ENCODE results near the gene NHERF2. TPM values are rescaled to one million over a fixed set of nuclear protein-coding genes. Genes with fewer than 3 reads are reported as not detected.
"Not testable (repeated sequence)": the region's sequence is repeated elsewhere in the genome, so short reads cannot be mapped to it uniquely, and the experiment has no call there.

Gene NHERF2
- polyA plus RNA-seq, 1 donor from 2014 or later: not detected

GRCh38 chr16:2025251-2025650 lies 1.5 kb upstream of the NHERF2 start:
- Mint-ChIP-seq H3K4me1 (peaks cover 0 to 12% (median 5%) of the 10 kb centered on the region in 3 donors), H3K27ac (peak overlapping the region in 1 of 3 donors; percentile 53), H3K4me3 (peak overlapping the region in 1 of 4 donors; percentile 28), H3K9me3 (peaks cover 0 to 1% (median 0%) of the 10 kb centered on the region in 3 donors), H3K27me3 (peaks cover 20% of the 10 kb centered on the region), H3K36me3 (no peaks in the 10 kb centered on the region)

- Mint-ChIP-seq H3K4me1 (peaks cover 0 to 9% (median 5%) of the 10 kb centered on the region in 3 donors), H3K27me3 (peaks cover 13% of the 10 kb centered on the region), H3K27ac (no peak overlapping the region)
Observed at GRCh38 chr16:2025878-2026460, 733 bp upstream of the NHERF2 start.

GRCh38 chr16:2027024-2028010 lies 615 bp downstream of the NHERF2 start:
- H3K27me3 Mint-ChIP-seq: peaks cover 8% of the 10 kb centered on the region
- H3K36me3 Mint-ChIP-seq: no peaks in the 10 kb centered on the region
- H3K9me3 Mint-ChIP-seq: peaks cover 0 to 1% (median 0%) of the 10 kb centered on the region in 3 donors
- H3K4me3 Mint-ChIP-seq: peak overlapping the region; percentile 62 to 88 (median 81)
- peaks cover 0 to 9% (median 5%) of the 10 kb centered on the region in 3 donors for H3K4me1 Mint-ChIP-seq
- peak overlapping the region in 1 of 3 donors; percentile 2 for H3K27ac Mint-ChIP-seq

More at GRCh38 chr16:2025878-2026460, 733 bp upstream of the NHERF2 start:
- Mint-ChIP-seq H3K36me3 (no peaks in the 10 kb centered on the region), H3K9me3 (peaks cover 0 to 1% (median 0%) of the 10 kb centered on the region in 3 donors), H3K4me3 (peak overlapping the region in 2 of 4 donors; percentile 74 to 87)

- Mint-ChIP-seq H3K9me3 (no peaks in the 10 kb centered on the region), H3K4me3 (peak overlapping the region in 2 of 4 donors; percentile 62 to 84), H3K36me3 (no peaks in the 10 kb centered on the region), H3K4me1 (peaks cover 0 to 6% (median 5%) of the 10 kb centered on the region in 3 donors), H3K27ac (no peak overlapping the region), H3K27me3 (peaks cover 6% of the 10 kb centered on the region)
Observed at GRCh38 chr16:2028146-2028545, 1.4 kb downstream of the NHERF2 start.

GRCh38 chr16:2028620-2029220 lies 2.0 kb downstream of the NHERF2 start:
- Mint-ChIP-seq H3K36me3 (no peaks in the 10 kb centered on the region), H3K27me3 (peaks cover 6% of the 10 kb centered on the region), H3K27ac (no peak overlapping the region), H3K4me1 (peaks cover 0 to 6% (median 3%) of the 10 kb centered on the region in 3 donors), H3K9me3 (no peaks in the 10 kb centered on the region), H3K4me3 (peak overlapping the region in 1 of 4 donors; percentile 62)

GRCh38 chr16:2029350-2029749 lies 2.6 kb downstream of the NHERF2 start:
- Mint-ChIP-seq H3K27me3 (peaks cover 6% of the 10 kb centered on the region), H3K27ac (no peak overlapping the region), H3K4me1 (peaks cover 0 to 4% (median 2%) of the 10 kb centered on the region in 3 donors), H3K9me3 (no peaks in the 10 kb centered on the region), H3K36me3 (no peaks in the 10 kb centered on the region), H3K4me3 (no peak overlapping the region)

- Mint-ChIP-seq H3K27ac (no peak overlapping the region), H3K36me3 (no peaks in the 10 kb centered on the region), H3K4me1 (peaks cover 0 to 4% (median 1%) of the 10 kb centered on the region in 3 donors), H3K9me3 (no peaks in the 10 kb centered on the region), H3K27me3 (peaks cover 8% of the 10 kb centered on the region), H3K4me3 (peak overlapping the region in 1 of 4 donors; percentile 43)
Observed at GRCh38 chr16:2030036-2030435, 3.3 kb downstream of the NHERF2 start.

- Mint-ChIP-seq H3K4me1 (peaks cover 0 to 4% (median 1%) of the 10 kb centered on the region in 3 donors), H3K9me3 (no peaks in the 10 kb centered on the region), H3K36me3 (no peaks in the 10 kb centered on the region), H3K27me3 (peaks cover 8% of the 10 kb centered on the region), H3K4me3 (no peak overlapping the region), H3K27ac (no peak overlapping the region)
Observed at GRCh38 chr16:2031081-2031577, 4.4 kb downstream of the NHERF2 start.

- H3K36me3 Mint-ChIP-seq: no peaks in the 10 kb centered on the region
- no peak overlapping the region for H3K4me3 Mint-ChIP-seq
- no peaks in the 10 kb centered on the region for H3K9me3 Mint-ChIP-seq
- no peak overlapping the region for H3K27ac Mint-ChIP-seq
- peaks cover 7% of the 10 kb centered on the region for H3K27me3 Mint-ChIP-seq
- H3K4me1 Mint-ChIP-seq: peaks cover 0 to 3% (median 0%) of the 10 kb centered on the region in 3 donors
Observed at GRCh38 chr16:2032285-2033056, 5.8 kb downstream of the NHERF2 start.

- Mint-ChIP-seq H3K36me3 (no peaks in the 10 kb centered on the region), H3K27me3 (peaks cover 4% of the 10 kb centered on the region), H3K9me3 (no peaks in the 10 kb centered on the region), H3K4me3 (no peak overlapping the region), H3K27ac (no peak overlapping the region), H3K4me1 (no peaks in the 10 kb centered on the region)
Observed at GRCh38 chr16:2033057-2033908, 6.6 kb downstream of the NHERF2 start.

GRCh38 chr16:2033909-2034695 lies 7.4 kb downstream of the NHERF2 start:
- H3K27me3 Mint-ChIP-seq, H3K4me3 Mint-ChIP-seq: not testable (repeated sequence)

GRCh38 chr16:2034696-2035430 lies 8.2 kb downstream of the NHERF2 start:
- Mint-ChIP-seq H3K27me3 (peaks cover 2% of the 10 kb centered on the region), H3K4me1 (no peaks in the 10 kb centered on the region), H3K27ac (no peak overlapping the region), H3K9me3 (no peaks in the 10 kb centered on the region), H3K4me3 (peak overlapping the region in 1 of 4 donors; percentile 63), H3K36me3 (no peaks in the 10 kb centered on the region)

More at GRCh38 chr16:2033909-2034695, 7.4 kb downstream of the NHERF2 start:
- not testable (repeated sequence) for H3K9me3 Mint-ChIP-seq, H3K36me3 Mint-ChIP-seq, H3K4me1 Mint-ChIP-seq, H3K27ac Mint-ChIP-seq

Measured in IgD-negative memory B cell (primary cell).